ENCODE measurements around the gene ARHGAP20.

GRCh38 chr11:110712659-110713448 lies 617 bp upstream of the ARHGAP20 start:
- TF ChIP-seq POLR2A (IDR thresholded peaks at IDR 0.05) (no peak), POLR2AphosphoS5 (IDR thresholded peaks at IDR 0.05) (peak; percentile 39), CTCF (IDR thresholded peaks at IDR 0.05) (peak in 1 of 4 experiments; percentile 23)

Measured in prostate gland (tissue), 2 donors.